ENCODE measurements around the gene EIF5A2.
"Not testable (repeated sequence)": the region's sequence is repeated elsewhere in the genome, so short reads cannot be mapped to it uniquely, and the experiment has no call there.

Gene EIF5A2

GRCh38 chr3:170942011-170942410 is 33.6 kb upstream of the EIF5A2 start:
- TF ChIP-seq CTCF (IDR thresholded peaks at IDR 0.05) (no peak), ZFX (IDR thresholded peaks at IDR 0.05; ENCODE audit: borderline replicate concordance) (no peak)
- no peak overlapping the region for H3K27ac ChIP-seq

GRCh38 chr3:170941551-170941950 is 33.1 kb upstream of the EIF5A2 start:
- TF ChIP-seq CTCF (IDR thresholded peaks at IDR 0.05), result no peak
- TF ChIP-seq ZFX (IDR thresholded peaks at IDR 0.05; ENCODE audit: borderline replicate concordance), result no peak
- H3K27ac ChIP-seq, result no peak overlapping the region

- not testable (repeated sequence) for H3K27ac ChIP-seq
These were observed 24.6 kb upstream of the EIF5A2 start for GRCh38 chr3:170933039-170933438.

GRCh38 chr3:170923553-170923952 is 15.1 kb upstream of the EIF5A2 start:
- H3K27ac ChIP-seq, result not testable (repeated sequence)

GRCh38 chr3:170918715-170919114 is 10.3 kb upstream of the EIF5A2 start:
- no peak for TF ChIP-seq CTCF (IDR thresholded peaks at IDR 0.05)
- TF ChIP-seq ZFX (IDR thresholded peaks at IDR 0.05; ENCODE audit: borderline replicate concordance), result no peak
- H3K27ac ChIP-seq, result no peak overlapping the region

GRCh38 chr3:170914690-170915089 is 6.3 kb upstream of the EIF5A2 start:
- no peak for TF ChIP-seq ZFX (IDR thresholded peaks at IDR 0.05; ENCODE audit: borderline replicate concordance)
- no peak for TF ChIP-seq CTCF (IDR thresholded peaks at IDR 0.05)
- H3K27ac ChIP-seq, result no peak overlapping the region

GRCh38 chr3:170914212-170914611 is 5.8 kb upstream of the EIF5A2 start:
- TF ChIP-seq ZFX (IDR thresholded peaks at IDR 0.05; ENCODE audit: borderline replicate concordance), result no peak
- no peak for TF ChIP-seq CTCF (IDR thresholded peaks at IDR 0.05)
- H3K27ac ChIP-seq, result no peak overlapping the region

GRCh38 chr3:170911051-170911450 is 2.6 kb upstream of the EIF5A2 start:
- H3K27ac ChIP-seq, result no peak overlapping the region
- no peak for TF ChIP-seq ZFX (IDR thresholded peaks at IDR 0.05; ENCODE audit: borderline replicate concordance)

GRCh38 chr3:170910542-170910941 is 2.1 kb upstream of the EIF5A2 start:
- H3K27ac ChIP-seq, result no peak overlapping the region
- TF ChIP-seq ZFX (IDR thresholded peaks at IDR 0.05; ENCODE audit: borderline replicate concordance), result no peak
- no peak for TF ChIP-seq CTCF (IDR thresholded peaks at IDR 0.05)

Measured in 22Rv1 (cell line).